Prostate gland (tissue), 2 donors: ENCODE measurements around the gene ALS2CL. TPM values are rescaled to one million over a fixed set of nuclear protein-coding genes. Genes with fewer than 3 reads are reported as not detected.
A peak's percentile ranks its signal among the peaks of the same experiment; 100 is the strongest.
"Not testable (repeated sequence)": the region's sequence is repeated elsewhere in the genome, so short reads cannot be mapped to it uniquely, and the experiment has no call there.

ENCODE experiments used
- DNase-seq: peaks from one replicate; pipeline ENCODE4 v3.0.0-alpha.2; 2019; ENCODE audit warnings: low spot score
- H3K27ac ChIP-seq, 2 donors: fragments of 200-600 bp; sonication (generic); 2 replicates each; pipeline ENCODE4 v1.5.1; 2017 to 2019
- H3K27me3 ChIP-seq: fragments of 200-600 bp; sonication (generic); replicated peaks from 2 replicates; pipeline ENCODE4 v1.5.1; 2019; ENCODE audit not compliant: insufficient read depth
- H3K36me3 ChIP-seq, 2 donors: fragments of 200-600 bp; sonication (generic); 1 replicate in 1 of 2; 2 replicates in 1 of 2; pipeline versions ENCODE4 v1.5.1 to v1.8.1; 2017 to 2019
- H3K4me1 ChIP-seq: fragments of 200-600 bp; sonication (generic); replicated peaks from 2 replicates; pipeline ENCODE4 v1.5.1; 2019
- H3K4me3 ChIP-seq, 2 donors: fragments of 200-600 bp; sonication (generic); 2 replicates each; pipeline ENCODE4 v1.5.1; 2017 to 2019
- H3K9me3 ChIP-seq: fragments of 200-600 bp; sonication (generic); 2 replicates; pipeline ENCODE4 v1.5.1; 2017
- CTCF ChIP-seq, 4 experiments: fragments of 200-600 bp in 2 of 4; fragments of 450-650 bp in 2 of 4; sonication (generic) in 2 of 4; IDR thresholded peaks; 1 replicate in 3 of 4; 2 replicates in 1 of 4; pipeline ENCODE4 v1.5.1; 2016 to 2019; ENCODE audit warnings: antibody characterized with exemption in 4 of 4, mild to moderate bottlenecking in 2 of 4, moderate library complexity in 2 of 4
- POLR2A ChIP-seq: fragments of 450-650 bp; IDR thresholded peaks from one replicate; pipeline ENCODE4 v1.6.1; 2016; ENCODE audit warnings: antibody characterized with exemption, mild to moderate bottlenecking
- POLR2AphosphoS5 ChIP-seq: sonication (generic); formaldehyde crosslinking; IDR thresholded peaks from one replicate; pipeline ENCODE4 v1.6.1; 2017; ENCODE audit warnings: antibody characterized with exemption
- WGBS: methylation state at CpG from one replicate; pipeline ENCODE4 v1.1.5; 2018; 5-methylcytosine and 5-hydroxymethylcytosine counted together
- intact Hi-C: fragments of 100-400 bp; cut with DNase I; formaldehyde crosslinking; loops from one replicate; pipeline ENCODE4 v1.14.2; 2022
- total RNA-seq, 2 donors: library from RNA; depleted of rRNA; stranded (reverse); fragments of >200 nt; gene quantifications; one replicate each; pipeline ENCODE4 v1.1.0, GENCODE V29; 2016

ALS2CL gene
- total RNA-seq, 2 donors from 2014 or later = 8.1 to 18.9 TPM

- DNase-seq = no peak
Observed at GRCh38 chr3:46705751-46706552, 12.5 kb upstream of the ALS2CL start.

GRCh38 chr3:46705022-46705530 lies 11.6 kb upstream of the ALS2CL start:
- peaks cover 6% of the 10 kb centered on the region for H3K27me3 ChIP-seq
- no peak overlapping the region for H3K27ac ChIP-seq
- no peak overlapping the region for H3K4me3 ChIP-seq
- H3K4me1 ChIP-seq = peaks cover 5% of the 10 kb centered on the region
- peak; percentile 69 for DNase-seq
- TF ChIP-seq CTCF (IDR thresholded peaks at IDR 0.05) (peak; percentile 90 to 98 (median 94)), POLR2AphosphoS5 (no peak), POLR2A (no peak)
- no peaks in the 10 kb centered on the region for H3K9me3 ChIP-seq
- intact Hi-C loops = loop anchor here (2.0 to 10.0 kb wide), 4 partner anchors 160 to 620 kb away; partner anchors contain the start of gene MYL3
- WGBS = 25% methylated on average over 4 of the region's 4 CpGs
- H3K36me3 ChIP-seq = no peaks in the 10 kb centered on the region

More at GRCh38 chr3:46705751-46706552, 12.5 kb upstream of the ALS2CL start:
- H3K9me3 ChIP-seq = no peaks in the 10 kb centered on the region
- H3K36me3 ChIP-seq = no peaks in the 10 kb centered on the region
- H3K4me1 ChIP-seq = peaks cover 5% of the 10 kb centered on the region
- H3K27ac ChIP-seq = no peak overlapping the region
- peaks cover 6% of the 10 kb centered on the region for H3K27me3 ChIP-seq
- TF ChIP-seq POLR2A (no peak), CTCF (IDR thresholded peaks at IDR 0.05) (no peak), POLR2AphosphoS5 (no peak)
- 76% methylated on average over 19 of the region's 19 CpGs for WGBS
- intact Hi-C loops = loop anchor here (2.0 to 10.0 kb wide), 4 partner anchors 159 to 619 kb away; partner anchors contain the start of gene MYL3
- no peak overlapping the region for H3K4me3 ChIP-seq

- H3K27me3 ChIP-seq, H3K9me3 ChIP-seq, H3K4me1 ChIP-seq, H3K27ac ChIP-seq, DNase-seq, H3K4me3 ChIP-seq, H3K36me3 ChIP-seq: not testable (repeated sequence)
- intact Hi-C loops = loop anchor here (2.0 to 10.0 kb wide), 4 partner anchors 160 to 620 kb away; partner anchors contain the start of gene MYL3
- WGBS = 76% methylated on average over 3 of the region's 7 CpGs
Observed at GRCh38 chr3:46704346-46704745, 10.9 kb upstream of the ALS2CL start.

DNA sequence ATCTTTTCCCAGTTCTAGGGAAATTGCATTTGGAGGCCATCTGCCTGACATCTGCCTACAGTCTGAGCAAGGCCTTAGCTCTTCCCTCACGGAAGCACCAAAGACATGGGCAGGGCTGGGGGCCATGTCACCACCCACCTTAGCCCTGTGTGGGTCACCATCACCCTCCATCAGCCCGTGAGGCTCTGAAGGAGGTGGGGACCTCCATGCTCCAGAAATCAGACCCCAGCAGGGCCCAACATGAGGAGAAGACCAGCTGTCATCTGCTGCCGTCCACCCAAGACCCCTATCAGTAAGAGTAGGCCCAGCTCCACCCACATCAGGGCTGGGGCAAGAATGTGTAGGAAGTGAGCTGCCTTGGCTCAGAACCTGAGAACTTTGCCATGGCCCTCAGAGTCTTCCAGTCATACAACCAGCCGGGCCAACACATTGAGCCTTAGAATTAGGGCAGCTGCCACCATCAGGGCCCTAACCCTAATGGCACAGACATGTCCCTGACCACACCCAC lies 9.6 kb upstream of the ALS2CL start:
- H3K4me1 ChIP-seq = peaks cover 5% of the 10 kb centered on the region
- H3K9me3 ChIP-seq = no peaks in the 10 kb centered on the region
- H3K27me3 ChIP-seq = peaks cover 6% of the 10 kb centered on the region
- TF ChIP-seq POLR2A (no peak), CTCF (IDR thresholded peaks at IDR 0.05) (no peak), POLR2AphosphoS5 (no peak)
- no peak for DNase-seq
- H3K27ac ChIP-seq = no peak overlapping the region
- no peaks in the 10 kb centered on the region for H3K36me3 ChIP-seq
- intact Hi-C loops = loop anchor here (10.0 kb wide), 3 partner anchors 162 to 622 kb away; partner anchors contain the start of gene MYL3
- H3K4me3 ChIP-seq = no peak overlapping the region
- 100% methylated on average over 4 of the region's 4 CpGs for WGBS

DNA sequence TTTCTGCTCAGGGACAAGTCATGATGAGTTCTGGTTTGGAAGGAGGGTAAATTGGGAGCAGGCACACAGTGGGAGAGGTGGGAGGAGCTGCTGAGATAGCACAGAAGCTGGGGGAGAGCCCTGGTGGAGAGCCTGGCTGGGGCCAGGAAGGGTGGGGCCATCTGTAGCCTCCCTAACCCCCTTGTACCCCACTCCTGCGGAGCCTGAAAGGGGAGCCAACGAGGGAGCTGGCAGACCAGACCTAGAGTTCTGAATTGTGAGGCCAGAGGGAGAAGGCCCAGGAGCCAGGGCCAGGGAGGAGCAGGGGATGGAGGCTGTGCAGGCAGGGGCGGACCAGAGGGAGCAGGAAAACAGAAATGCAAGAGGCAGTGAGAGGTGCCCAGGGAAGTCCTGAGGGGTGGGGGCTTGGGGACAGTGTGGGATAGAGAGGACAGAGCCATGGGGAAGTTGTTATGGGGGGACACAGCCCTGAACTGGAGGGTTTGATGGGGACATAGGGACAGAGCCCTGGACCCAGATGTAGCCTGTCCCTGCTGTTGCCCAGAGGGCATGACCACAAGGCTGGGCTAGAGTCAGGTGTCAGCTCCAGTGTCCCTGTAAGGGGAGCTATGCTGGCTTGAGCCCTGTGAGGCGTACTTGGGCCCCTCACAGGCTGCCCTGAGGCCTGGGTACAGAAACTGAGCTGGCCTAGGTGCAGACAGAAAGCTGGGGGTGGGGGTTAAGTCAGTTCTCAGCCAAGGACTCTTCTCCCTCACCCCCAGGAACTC lies 8.9 kb upstream of the ALS2CL start:
- Histone ChIP-seq H3K4me3 (no peak overlapping the region), H3K27me3 (peaks cover 6% of the 10 kb centered on the region), H3K4me1 (peaks cover 5% of the 10 kb centered on the region), H3K9me3 (no peaks in the 10 kb centered on the region), H3K27ac (no peak overlapping the region), H3K36me3 (no peaks in the 10 kb centered on the region)
- no peak for DNase-seq
- 94% methylated on average over 4 of the region's 4 CpGs for WGBS
- TF ChIP-seq POLR2AphosphoS5 = no peak
- no peak for TF ChIP-seq POLR2A
- no peak for TF ChIP-seq CTCF (IDR thresholded peaks at IDR 0.05)
- intact Hi-C loops = loop anchor here (10.0 kb wide), 3 partner anchors 162 to 622 kb away; partner anchors contain the start of gene MYL3
